ENCODE results near the gene NECAP2. TPM values are rescaled to one million over a fixed set of nuclear protein-coding genes. Genes with fewer than 3 reads are reported as not detected.

Gene NECAP2
- total and polyA plus RNA-seq, 4 donors, result 21.8 to 41.8 (median 26.2) TPM

GRCh38 chr1:16391411-16391810, 49.1 kb upstream of the NECAP2 start:
- no peaks in the 10 kb centered on the region for H3K27me3 ChIP-seq (ENCODE audit: control insufficient read depth in 4 of 4, insufficient read depth in 4 of 4, low read length in 3 of 4)
- TF ChIP-seq TAF1 (conservative IDR thresholded peaks at IDR 0.05), result no peak
- TF ChIP-seq FOXA1 (IDR thresholded peaks at IDR 0.05), result no peak
- no peak for TF ChIP-seq HNF4A (conservative IDR thresholded peaks at IDR 0.05)
- H3K4me3 ChIP-seq (ENCODE audit: low read depth in 1 of 3, low read length in 3 of 3), result no peak overlapping the region
- H3K9me3 ChIP-seq (ENCODE audit: control insufficient read depth in 4 of 4, low read length in 3 of 4), result no peaks in the 10 kb centered on the region
- 77% methylated on average over 3 of the region's 3 CpGs for WGBS
- no peak for DNase-seq (ENCODE audit: low spot score)
- H3K36me3 ChIP-seq (ENCODE audit: control insufficient read depth in 4 of 4, insufficient read depth in 3 of 4, low read depth in 1 of 4, low read length in 3 of 4), result peaks cover 11 to 24% (median 20%) of the 10 kb centered on the region in 4 donors
- H3K27ac ChIP-seq (ENCODE audit: low read depth in 1 of 2, low read length in 2 of 2), result no peak overlapping the region
- H3K4me1 ChIP-seq (ENCODE audit: control insufficient read depth in 4 of 4, insufficient read depth in 4 of 4, low read length in 3 of 4), result peaks cover 5 to 25% (median 19%) of the 10 kb centered on the region in 4 donors
- no peak overlapping the region for H3K9ac ChIP-seq (ENCODE audit: low read depth in 1 of 2, low read length in 2 of 2)

GRCh38 chr1:16392740-16393569, 47.6 kb upstream of the NECAP2 start:
- TF ChIP-seq TAF1 (conservative IDR thresholded peaks at IDR 0.05) (no peak), SP1 (IDR thresholded peaks at IDR 0.05) (no peak), RXRA (IDR thresholded peaks at IDR 0.05) (no peak), ZBTB33 (IDR thresholded peaks at IDR 0.05) (no peak), GABPA (IDR thresholded peaks at IDR 0.05 in 1 of 2, conservative IDR thresholded peaks at IDR 0.05 in 1 of 2) (no peak), HNF4A (conservative IDR thresholded peaks at IDR 0.05) (no peak)
- no peak overlapping the region for H3K27ac ChIP-seq (ENCODE audit: low read depth in 1 of 2, low read length in 2 of 2)

GRCh38 chr1:16393570-16394521, 46.7 kb upstream of the NECAP2 start:
- no peak overlapping the region for H3K9ac ChIP-seq (ENCODE audit: low read depth in 1 of 2, low read length in 2 of 2)
- no peak overlapping the region for H3K27ac ChIP-seq (ENCODE audit: low read depth in 1 of 2, low read length in 2 of 2)
- H3K36me3 ChIP-seq (ENCODE audit: control insufficient read depth in 4 of 4, insufficient read depth in 3 of 4, low read depth in 1 of 4, low read length in 3 of 4), result peaks cover 14 to 30% (median 22%) of the 10 kb centered on the region in 4 donors
- no peak for TF ChIP-seq NR2F2 (IDR thresholded peaks at IDR 0.05)
- TF ChIP-seq EGR1 (IDR thresholded peaks at IDR 0.05; ENCODE audit: low read depth in 2 of 2), result no peak
- TF ChIP-seq HNF4A (conservative IDR thresholded peaks at IDR 0.05), result no peak
- TF ChIP-seq JUND (IDR thresholded peaks at IDR 0.05), result no peak
- TF ChIP-seq SP1 (IDR thresholded peaks at IDR 0.05), result no peak
- TF ChIP-seq FOXA2 (IDR thresholded peaks at IDR 0.05), result no peak
- TF ChIP-seq GABPA (IDR thresholded peaks at IDR 0.05 in 1 of 2, conservative IDR thresholded peaks at IDR 0.05 in 1 of 2), result no peak
- no peak for TF ChIP-seq TAF1 (conservative IDR thresholded peaks at IDR 0.05)
- TF ChIP-seq RAD21 (IDR thresholded peaks at IDR 0.05), result no peak
- TF ChIP-seq YY1 (IDR thresholded peaks at IDR 0.05), result no peak
- no peak for TF ChIP-seq RXRA (IDR thresholded peaks at IDR 0.05)
- TF ChIP-seq ATF3 (IDR thresholded peaks at IDR 0.05), result no peak
- no peak for TF ChIP-seq MAX (IDR thresholded peaks at IDR 0.05)
- no peak for TF ChIP-seq REST (IDR thresholded peaks at IDR 0.05)
- TF ChIP-seq ZBTB33 (IDR thresholded peaks at IDR 0.05), result no peak

More at GRCh38 chr1:16392740-16393569, 47.6 kb upstream of the NECAP2 start:
- 86% methylated on average over 21 of the region's 21 CpGs for WGBS
- Histone ChIP-seq H3K4me3 (ENCODE audit: low read depth in 1 of 3, low read length in 3 of 3) (no peak overlapping the region), H3K4me1 (ENCODE audit: control insufficient read depth in 4 of 4, insufficient read depth in 4 of 4, low read length in 3 of 4) (peaks cover 0 to 10% (median 6%) of the 10 kb centered on the region in 4 donors), H3K36me3 (ENCODE audit: control insufficient read depth in 4 of 4, insufficient read depth in 3 of 4, low read depth in 1 of 4, low read length in 3 of 4) (peaks cover 14 to 30% (median 22%) of the 10 kb centered on the region in 4 donors), H3K9ac (ENCODE audit: low read depth in 1 of 2, low read length in 2 of 2) (no peak overlapping the region), H3K27me3 (ENCODE audit: control insufficient read depth in 4 of 4, insufficient read depth in 4 of 4, low read length in 3 of 4) (no peaks in the 10 kb centered on the region), H3K9me3 (ENCODE audit: control insufficient read depth in 4 of 4, low read length in 3 of 4) (no peaks in the 10 kb centered on the region)
- no peak for DNase-seq (ENCODE audit: low spot score)

More at GRCh38 chr1:16393570-16394521, 46.7 kb upstream of the NECAP2 start:
- DNase-seq (ENCODE audit: low spot score), result no peak
- Histone ChIP-seq H3K27me3 (ENCODE audit: control insufficient read depth in 4 of 4, insufficient read depth in 4 of 4, low read length in 3 of 4) (no peaks in the 10 kb centered on the region), H3K9me3 (ENCODE audit: control insufficient read depth in 4 of 4, low read length in 3 of 4) (no peaks in the 10 kb centered on the region), H3K4me1 (ENCODE audit: control insufficient read depth in 4 of 4, insufficient read depth in 4 of 4, low read length in 3 of 4) (peaks cover 0 to 10% (median 6%) of the 10 kb centered on the region in 4 donors), H3K4me3 (ENCODE audit: low read depth in 1 of 3, low read length in 3 of 3) (no peak overlapping the region)
- 88% methylated on average over 10 of the region's 10 CpGs for WGBS
